TTC549 (cell line): ENCODE data around the gene TTC6.

ENCODE experiments used
- FAIRE-seq: peaks from 2 replicates; lab custom pipeline; 2012; peaks lifted over from hg19 to GRCh38; lab: Jason Lieb, UNC

TTC6 gene

DNA sequence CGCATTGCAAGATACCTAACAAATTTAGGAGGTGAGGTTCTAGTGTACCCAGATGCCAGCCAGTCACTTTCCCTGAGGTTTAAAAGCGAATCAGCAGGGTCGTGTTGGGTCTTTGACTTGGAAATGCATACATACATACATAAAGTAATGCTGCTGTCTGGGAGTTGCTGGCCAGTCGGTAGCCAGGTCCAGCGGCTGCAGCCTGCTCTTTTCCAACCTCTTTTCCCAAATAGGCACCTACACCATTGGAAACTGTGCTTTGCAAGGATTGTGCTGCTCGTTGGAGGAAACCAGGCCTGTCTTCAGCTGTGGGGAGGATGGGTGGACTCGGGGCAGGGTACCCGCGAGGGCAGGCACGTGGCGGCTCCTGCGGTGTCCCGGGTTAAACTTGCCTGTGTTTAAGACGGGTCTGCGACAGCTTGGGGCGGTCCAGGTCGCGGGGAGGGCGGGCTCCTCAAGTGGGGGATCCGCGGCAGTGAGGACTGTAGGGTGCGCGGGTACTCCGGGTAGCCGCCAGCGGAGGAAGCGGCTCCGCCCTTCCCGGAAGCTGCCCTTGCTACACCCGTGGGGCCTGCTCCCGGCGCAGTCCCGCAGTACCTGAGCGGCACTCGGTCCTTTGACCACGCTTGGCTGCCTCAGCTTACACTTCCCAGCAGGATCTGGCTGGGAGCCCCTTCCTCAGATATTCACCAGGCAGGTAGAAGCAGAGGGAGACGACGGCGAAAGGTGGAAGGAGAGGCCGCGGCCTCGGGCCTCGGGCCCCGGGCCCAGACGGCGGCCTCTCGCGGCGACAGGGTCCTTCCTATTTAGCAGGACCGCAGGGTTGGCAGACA, 2.7 kb downstream of the TTC6 start:
- no peak for FAIRE-seq

DNA sequence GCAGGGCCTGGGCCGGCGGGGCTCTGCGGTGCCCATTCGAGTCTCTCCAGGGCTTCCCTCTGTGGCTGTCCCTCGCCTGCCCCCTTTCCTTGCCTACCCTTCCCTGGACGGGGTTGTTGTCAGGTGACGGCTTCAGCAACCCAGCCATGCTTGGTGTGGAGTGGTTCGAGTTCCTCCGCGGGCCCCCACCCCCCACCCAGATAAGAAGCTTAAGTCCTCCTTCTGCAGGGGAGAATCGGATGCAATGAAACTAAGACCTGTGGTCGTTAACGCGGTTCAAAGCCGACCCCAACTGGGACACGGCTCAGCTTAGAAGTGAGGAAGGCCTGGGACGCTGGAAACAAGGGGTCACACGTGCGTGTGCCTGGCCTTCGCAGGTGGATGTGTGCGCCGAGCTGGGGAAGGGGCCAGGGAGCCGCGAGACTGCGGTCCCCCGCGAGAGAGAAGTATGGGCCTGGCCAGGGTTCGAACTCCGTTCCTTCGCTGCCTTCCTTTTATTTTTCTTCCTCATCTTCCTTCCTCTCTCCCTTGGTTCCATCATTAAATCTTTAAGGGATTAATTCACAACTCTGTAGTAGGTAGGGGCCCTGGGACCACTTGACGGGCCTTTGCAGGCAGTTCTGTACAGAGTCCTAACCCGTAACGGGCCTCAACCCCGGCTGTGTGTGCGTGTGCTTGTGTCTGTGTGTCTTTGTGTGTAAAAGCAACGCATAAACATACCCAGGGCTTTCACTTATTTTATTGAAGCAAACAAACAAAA, 3.5 kb downstream of the TTC6 start:
- FAIRE-seq, result no peak

DNA sequence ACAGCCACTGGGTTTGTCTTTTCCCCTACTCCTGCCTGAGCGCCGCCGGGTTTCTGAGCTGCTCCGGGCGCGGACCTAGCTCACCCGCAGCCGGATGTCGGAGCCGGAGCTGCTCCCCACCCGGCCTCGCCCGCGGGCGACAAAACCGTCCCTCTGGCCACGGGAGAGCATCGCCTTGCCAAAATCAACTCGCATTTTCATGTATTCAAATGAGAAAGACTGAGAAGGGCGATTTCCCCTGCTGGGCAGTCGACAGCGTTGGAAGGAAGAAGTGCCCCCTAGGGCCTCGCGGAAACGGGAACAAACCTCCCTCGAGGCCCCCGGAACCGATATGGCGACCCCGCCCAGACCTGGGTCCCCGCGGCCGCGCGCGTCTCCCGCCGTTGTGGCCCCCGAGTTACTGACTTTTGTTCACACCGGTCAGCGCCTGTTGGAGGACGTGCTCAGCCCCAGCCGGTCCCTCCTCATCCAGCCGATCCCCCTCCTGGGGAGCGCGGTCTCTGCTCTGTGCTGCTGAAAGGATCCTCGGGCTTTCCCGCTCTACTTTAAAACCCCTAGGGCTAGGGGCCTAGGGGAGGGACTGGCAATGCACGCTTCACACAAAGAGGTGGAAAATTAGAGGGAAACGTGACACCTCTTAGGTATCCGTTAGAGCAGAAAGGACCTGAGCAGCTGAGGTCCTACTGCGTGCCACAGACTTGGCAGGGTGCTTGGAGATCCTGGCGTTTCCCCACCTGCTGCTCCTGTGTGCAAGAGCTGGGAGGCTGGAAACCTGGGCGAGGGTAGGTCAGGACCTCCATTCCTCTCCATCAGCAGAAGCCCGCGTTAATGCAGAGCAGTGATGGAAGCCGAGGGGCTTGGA, 4.3 kb downstream of the TTC6 start:
- FAIRE-seq, result no peak

DNA sequence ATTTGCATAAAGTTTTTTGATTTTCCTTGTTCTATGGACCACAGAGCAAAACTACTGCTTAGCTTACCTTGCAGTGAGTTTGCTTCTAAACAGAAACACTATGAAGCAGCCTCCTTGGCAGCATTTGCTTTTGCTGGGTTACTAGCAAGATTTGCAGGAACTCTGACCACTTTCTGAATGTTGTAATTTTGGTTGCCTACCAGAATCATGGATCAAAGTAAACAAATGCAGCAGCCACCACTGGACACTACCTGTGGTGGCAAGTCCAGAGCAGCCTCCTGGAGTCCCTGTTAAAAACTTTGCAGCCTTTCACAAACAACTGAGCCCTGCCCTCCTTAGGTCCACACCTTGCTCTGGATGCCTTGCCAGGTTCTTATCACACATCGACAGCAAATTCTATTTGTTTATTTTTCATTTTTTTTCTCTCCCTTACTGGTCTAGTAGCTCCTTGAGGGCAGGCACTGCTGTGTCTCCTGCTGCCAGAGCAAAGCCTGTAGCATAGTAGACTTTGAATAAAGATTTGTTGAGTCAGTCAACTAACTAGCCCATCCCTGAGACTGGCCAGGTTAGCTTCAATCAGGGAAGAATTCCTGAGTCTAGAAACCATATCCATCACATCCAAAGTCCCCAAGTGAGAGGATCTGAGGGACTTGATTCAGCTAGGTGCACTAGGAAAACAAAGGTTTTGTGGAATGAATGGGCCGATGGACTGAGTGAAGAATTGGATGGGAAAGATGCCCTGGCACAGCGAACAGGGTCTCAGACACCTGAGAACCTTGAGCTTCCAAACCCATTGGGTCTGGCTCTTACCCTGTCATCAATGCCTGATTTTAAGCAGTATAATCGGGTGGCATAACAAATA, 5.7 kb downstream of the TTC6 start:
- FAIRE-seq, result no peak

GRCh38 chr14:37601865-37602264, 6.4 kb downstream of the TTC6 start:
- FAIRE-seq, result no peak

- FAIRE-seq, result no peak
These were observed 7.4 kb downstream of the TTC6 start for GRCh38 chr14:37602605-37603453.

- no peak for FAIRE-seq
These were observed 8.3 kb downstream of the TTC6 start for GRCh38 chr14:37603688-37604251.

GRCh38 chr14:37606678-37607077, 11.2 kb downstream of the TTC6 start:
- no peak for FAIRE-seq

DNA sequence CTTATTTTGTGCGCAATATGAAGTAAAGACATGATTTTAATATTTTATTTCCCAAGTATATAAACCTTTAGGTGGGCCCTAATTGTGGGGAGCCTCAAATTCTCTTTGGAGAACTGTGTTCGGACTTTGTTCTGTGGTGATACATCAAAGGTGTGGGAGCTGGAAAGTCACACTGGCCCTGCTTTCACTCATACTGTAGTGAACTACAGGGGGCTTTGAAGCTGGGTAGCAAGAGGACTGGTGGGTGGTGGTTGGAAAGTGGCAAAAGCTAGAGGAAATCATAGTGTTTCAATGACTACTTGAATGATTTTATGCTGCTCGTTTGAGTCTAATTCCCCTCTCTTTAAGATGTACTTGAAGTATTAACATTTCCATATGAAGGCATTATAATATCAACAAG, 13.2 kb downstream of the TTC6 start:
- no peak for FAIRE-seq

DNA sequence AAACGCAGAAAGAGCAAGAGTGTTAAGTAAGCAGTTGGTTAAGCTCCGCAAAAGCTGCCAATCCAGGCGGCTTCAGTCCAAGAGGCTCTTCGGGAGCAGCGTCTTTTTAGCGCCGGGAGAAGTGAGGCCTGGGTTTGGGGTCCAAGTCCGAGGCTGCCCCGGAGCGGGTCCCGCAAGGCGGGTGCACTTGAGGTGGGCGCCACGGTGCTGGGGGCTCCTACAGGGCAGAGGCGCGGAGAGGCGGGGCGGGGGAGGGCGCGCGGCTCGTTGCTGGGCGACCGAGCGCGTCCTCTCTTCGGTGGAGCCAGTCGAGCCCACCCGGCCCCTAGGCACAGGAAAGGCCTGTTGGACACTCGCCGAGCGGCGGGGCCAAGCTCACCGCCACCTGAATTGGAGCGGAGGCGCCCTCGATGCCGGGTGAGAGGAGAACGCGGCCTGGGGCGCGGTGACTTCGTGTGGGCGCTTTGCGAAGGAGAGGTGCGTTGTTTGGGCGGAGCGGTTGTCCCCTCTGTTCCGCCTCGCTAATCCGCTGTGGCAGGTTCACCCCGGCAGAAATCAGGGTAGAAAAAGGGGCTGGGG, 15.6 kb downstream of the TTC6 start:
- FAIRE-seq, result no peak

DNA sequence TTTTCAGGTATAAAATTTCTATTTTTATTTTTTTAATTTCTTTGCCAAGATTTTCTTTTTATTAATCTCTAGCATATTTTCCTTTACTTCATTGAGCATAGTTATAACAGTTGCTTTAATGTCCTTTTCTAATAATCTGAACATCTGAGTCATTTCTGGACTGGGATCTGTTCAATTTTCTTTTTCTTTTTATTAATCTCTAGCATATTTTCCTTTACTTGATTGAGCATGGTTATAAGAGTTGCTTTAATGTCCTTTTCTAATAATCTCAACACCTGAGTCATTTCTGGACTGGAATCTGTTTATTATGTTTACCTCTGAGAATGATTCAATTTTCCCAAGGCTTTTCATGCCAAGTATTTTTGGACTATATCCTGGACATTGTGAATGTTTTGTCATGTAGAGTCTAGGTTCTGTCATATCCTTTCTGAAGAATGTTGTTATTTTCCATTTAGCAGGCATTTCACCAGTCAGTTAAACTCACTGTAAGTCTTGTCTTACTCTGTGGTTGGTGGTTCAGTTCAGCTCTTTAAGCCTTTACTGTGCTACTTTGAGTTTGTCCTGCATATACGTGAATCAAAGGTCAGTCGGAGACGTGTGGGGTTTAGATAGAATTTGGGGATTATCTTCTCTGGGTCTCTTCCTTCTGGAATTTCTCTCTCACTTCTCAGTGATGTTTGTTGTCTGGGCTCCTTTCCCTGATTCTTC, 20.3 kb downstream of the TTC6 start:
- no peak for FAIRE-seq

DNA sequence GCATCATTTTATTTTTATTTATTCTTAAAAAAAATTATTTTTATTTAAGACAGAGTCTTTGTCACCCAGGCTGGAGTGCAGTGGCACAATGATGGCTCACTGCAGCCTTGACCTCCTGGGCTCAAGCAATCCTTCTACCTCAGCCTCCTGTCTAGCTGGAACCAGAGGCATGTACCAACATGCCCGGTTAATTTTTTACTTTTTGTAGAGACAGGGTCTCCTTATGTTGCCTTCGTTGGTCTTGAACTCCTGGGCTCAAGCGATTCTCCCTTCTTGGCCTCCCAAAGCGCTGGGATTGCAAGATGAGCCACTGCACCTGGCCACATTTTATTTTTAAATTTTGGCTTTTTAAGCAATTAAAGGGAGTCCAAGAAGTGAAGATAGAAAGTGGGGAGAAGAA, 21.4 kb downstream of the TTC6 start:
- FAIRE-seq, result no peak

- FAIRE-seq, result no peak
These were observed 22.5 kb downstream of the TTC6 start for GRCh38 chr14:37617864-37618365.

- FAIRE-seq, result no peak
These were observed 23.1 kb downstream of the TTC6 start for GRCh38 chr14:37618498-37619028.

DNA sequence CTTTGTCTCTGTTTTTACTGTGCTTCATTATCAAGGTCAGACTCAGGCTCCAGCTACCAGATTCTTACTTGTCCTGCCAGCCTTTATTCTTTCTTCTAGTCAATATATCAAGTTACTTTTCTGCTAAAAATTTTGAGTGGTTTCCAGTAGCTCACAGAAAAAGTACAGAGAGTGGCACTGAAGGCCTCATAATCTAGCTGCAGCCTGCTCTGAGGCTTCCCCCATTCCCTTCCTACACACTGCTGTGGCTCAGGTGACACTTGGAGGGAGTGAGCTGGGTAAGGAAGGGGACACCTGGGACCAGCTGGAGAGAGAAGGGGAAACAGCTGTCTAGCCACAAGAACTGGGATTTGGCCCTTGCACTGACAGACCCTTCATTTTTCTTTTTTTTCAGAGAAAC, 25.4 kb downstream of the TTC6 start:
- FAIRE-seq, result no peak

DNA sequence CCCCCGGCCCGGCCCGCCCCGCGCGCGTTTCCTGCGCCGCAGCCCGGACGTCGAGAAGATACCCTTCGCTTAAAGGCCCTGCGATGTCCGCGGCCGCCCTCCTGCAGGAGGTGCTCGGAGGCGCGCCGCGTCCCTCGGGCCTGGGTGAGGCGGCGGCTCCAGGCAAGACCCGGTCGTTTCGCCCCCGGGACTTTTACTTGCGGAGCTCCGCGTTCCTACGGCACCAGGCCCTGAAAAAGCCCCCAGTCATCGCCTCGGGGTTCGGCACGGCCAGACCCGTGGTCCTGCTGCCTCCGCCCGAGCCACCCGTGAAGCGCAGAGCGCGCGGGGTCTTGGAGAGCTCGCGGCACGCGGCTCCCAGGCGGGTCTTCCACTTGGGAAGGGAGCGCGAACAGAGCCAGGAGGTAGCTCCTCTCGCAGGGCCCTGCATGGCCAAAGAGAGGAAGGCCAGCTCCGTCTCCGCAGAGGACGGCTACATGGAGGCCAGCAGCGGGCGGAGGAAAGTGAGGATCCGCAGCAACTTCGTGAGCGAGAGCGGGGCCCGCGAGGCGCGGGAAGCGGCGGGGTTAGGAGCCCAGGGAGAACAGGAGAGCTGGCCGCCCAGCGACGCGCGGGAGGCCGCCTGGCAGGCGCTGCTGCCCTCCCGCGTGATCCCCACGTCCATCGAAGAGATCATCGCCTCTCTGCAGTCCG, 26.9 kb downstream of the TTC6 start:
- FAIRE-seq, result no peak

DNA sequence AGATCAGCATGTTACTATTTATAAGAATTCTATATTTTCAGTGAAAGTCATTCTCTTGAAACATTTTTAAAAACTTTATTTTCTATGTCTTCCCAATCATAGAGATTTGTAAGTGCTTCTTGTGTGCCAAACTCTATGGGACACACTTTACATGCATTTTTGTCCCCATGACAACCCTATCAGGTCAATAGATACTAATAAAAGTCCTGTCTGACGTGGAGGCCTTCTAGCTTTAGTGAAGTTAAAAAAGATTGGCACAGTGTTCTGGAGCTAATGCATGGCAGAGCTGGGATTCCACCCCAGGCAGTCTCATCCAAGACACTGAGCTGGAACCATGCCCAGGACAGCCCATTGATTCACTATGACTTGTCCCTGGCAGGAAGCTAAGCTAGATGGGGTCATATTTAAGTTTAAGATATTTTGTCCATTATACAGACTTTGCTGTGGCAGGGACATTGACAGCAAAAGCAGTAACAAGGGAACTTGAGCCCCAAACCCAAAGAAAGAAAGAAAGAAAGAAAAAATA, 28.1 kb downstream of the TTC6 start:
- no peak for FAIRE-seq

- no peak for FAIRE-seq
These were observed 28.5 kb downstream of the TTC6 start for GRCh38 chr14:37623971-37624370.
